ENCODE data around the gene ABR. TPM values are rescaled to one million over a fixed set of nuclear protein-coding genes. Genes with fewer than 3 reads are reported as not detected.

Gene ABR
- total and polyA plus RNA-seq, 4 donors, result 2.7 to 12.9 (median 6.8) TPM

GRCh38 chr17:1089915-1090314 is 89.9 kb downstream of the ABR start:
- no peak overlapping the region for H3K4me3 ChIP-seq (ENCODE audit: low read depth in 1 of 3, low read length in 3 of 3)
- no peak for DNase-seq (ENCODE audit: low spot score)
- no peaks in the 10 kb centered on the region for H3K27me3 ChIP-seq (ENCODE audit: control insufficient read depth in 4 of 4, insufficient read depth in 4 of 4, low read length in 3 of 4)
- no peak overlapping the region for H3K9ac ChIP-seq (ENCODE audit: low read depth in 1 of 2, low read length in 2 of 2)
- H3K27ac ChIP-seq (ENCODE audit: low read depth in 1 of 2, low read length in 2 of 2), result no peak overlapping the region
- no peaks in the 10 kb centered on the region for H3K9me3 ChIP-seq (ENCODE audit: control insufficient read depth in 4 of 4, low read length in 3 of 4)
- no peak for TF ChIP-seq YY1 (IDR thresholded peaks at IDR 0.05)
- TF ChIP-seq JUND (IDR thresholded peaks at IDR 0.05), result no peak
- no peak for TF ChIP-seq GABPA (IDR thresholded peaks at IDR 0.05 in 1 of 2, conservative IDR thresholded peaks at IDR 0.05 in 1 of 2)
- TF ChIP-seq MAX (IDR thresholded peaks at IDR 0.05), result no peak
- TF ChIP-seq FOXA1 (IDR thresholded peaks at IDR 0.05), result no peak
- no peak for TF ChIP-seq RAD21 (IDR thresholded peaks at IDR 0.05)
- TF ChIP-seq RXRA (IDR thresholded peaks at IDR 0.05), result no peak
- no peak for TF ChIP-seq EGR1 (IDR thresholded peaks at IDR 0.05; ENCODE audit: low read depth in 2 of 2)
- no peak for TF ChIP-seq SP1 (IDR thresholded peaks at IDR 0.05)
- no peak for TF ChIP-seq ZBTB33 (IDR thresholded peaks at IDR 0.05)
- TF ChIP-seq CTCF (IDR thresholded peaks at IDR 0.05; ENCODE audit: low read depth, low read length, missing input control), result no peak
- TF ChIP-seq TAF1 (conservative IDR thresholded peaks at IDR 0.05), result no peak
- TF ChIP-seq HNF4A (conservative IDR thresholded peaks at IDR 0.05), result no peak
- TF ChIP-seq HNF4G (IDR thresholded peaks at IDR 0.05), result no peak
- no peak for TF ChIP-seq REST (IDR thresholded peaks at IDR 0.05)
- no peak for TF ChIP-seq ATF3 (IDR thresholded peaks at IDR 0.05)
- TF ChIP-seq NR2F2 (IDR thresholded peaks at IDR 0.05), result no peak
- no peak for TF ChIP-seq FOXA2 (IDR thresholded peaks at IDR 0.05)
- H3K4me1 ChIP-seq (ENCODE audit: control insufficient read depth in 4 of 4, insufficient read depth in 4 of 4, low read length in 3 of 4), result peaks cover 0 to 6% (median 2%) of the 10 kb centered on the region in 4 donors
- 80% methylated on average over 13 of the region's 13 CpGs for WGBS
- H3K36me3 ChIP-seq (ENCODE audit: control insufficient read depth in 4 of 4, insufficient read depth in 3 of 4, low read depth in 1 of 4, low read length in 3 of 4), result peaks cover 0 to 4% (median 0%) of the 10 kb centered on the region in 4 donors

Measured in liver (tissue), 9 donors.